ENCODE data around the gene ATP23.

ATP23 gene

GRCh38 chr12:57941165-57941894, at the start of gene ATP23:
Gene ATP23, plus strand, starts transcription at chr12:57941567. Its CDS starts 135 bp downstream, at chr12:57941702.
- peak within 1 kb of the TSS; percentile 88 to 95 for H3K4me3 Mint-ChIP-seq
- H3K27ac Mint-ChIP-seq, result peak within 1 kb of the TSS; percentile 91
- H3K27me3 Mint-ChIP-seq, result no peaks in the 10 kb centered on the region
- no peaks in the 10 kb centered on the region for H3K9me3 Mint-ChIP-seq
- H3K4me1 Mint-ChIP-seq, result peaks cover 19 to 33% of the 10 kb centered on the region in 2 donors
- peak; percentile 90 to 91 for ATAC-seq (replicated peaks)
- peak; percentile 86 for DNase-seq
- peaks cover 0 to 1% of the 10 kb centered on the region in 2 donors for H3K36me3 Mint-ChIP-seq

- DNase-seq (no peak), ATAC-seq (replicated peaks) (no peak)
- Mint-ChIP-seq H3K27ac (peak overlapping the region; percentile 4), H3K9me3 (no peaks in the 10 kb centered on the region), H3K27me3 (peaks cover 0 to 11% of the 10 kb centered on the region in 2 donors), H3K36me3 (no peaks in the 10 kb centered on the region), H3K4me3 (no peak overlapping the region), H3K4me1 (peaks cover 38 to 39% of the 10 kb centered on the region in 2 donors)
Measured at GRCh38 chr12:57892232-57892972, 49.0 kb upstream of the ATP23 start.

- H3K4me1 Mint-ChIP-seq, result peaks cover 48 to 52% of the 10 kb centered on the region in 2 donors
- ATAC-seq (replicated peaks) (no peak), DNase-seq (no peak)
- H3K27ac Mint-ChIP-seq, result no peak overlapping the region
- H3K27me3 Mint-ChIP-seq, result peaks cover 0 to 11% of the 10 kb centered on the region in 2 donors
- H3K36me3 Mint-ChIP-seq, result no peaks in the 10 kb centered on the region
- H3K9me3 Mint-ChIP-seq, result no peaks in the 10 kb centered on the region
- H3K4me3 Mint-ChIP-seq, result no peak overlapping the region
Measured at GRCh38 chr12:57893431-57894353, 47.7 kb upstream of the ATP23 start.

- no peaks in the 10 kb centered on the region for H3K36me3 Mint-ChIP-seq
- H3K27me3 Mint-ChIP-seq, result peaks cover 0 to 9% of the 10 kb centered on the region in 2 donors
- peaks cover 53 to 60% of the 10 kb centered on the region in 2 donors for H3K4me1 Mint-ChIP-seq
- no peak for DNase-seq
- ATAC-seq (replicated peaks), result no peak
- H3K9me3 Mint-ChIP-seq, result no peaks in the 10 kb centered on the region
- H3K4me3 Mint-ChIP-seq, result no peak overlapping the region
- peak overlapping the region; percentile 92 for H3K27ac Mint-ChIP-seq
Measured at GRCh38 chr12:57894399-57895292, 46.7 kb upstream of the ATP23 start.

- peaks cover 52 to 60% of the 10 kb centered on the region in 2 donors for H3K4me1 Mint-ChIP-seq
- DNase-seq, result no peak
- peaks cover 0 to 6% of the 10 kb centered on the region in 2 donors for H3K27me3 Mint-ChIP-seq
Measured at GRCh38 chr12:57895389-57896114, 45.8 kb upstream of the ATP23 start.

GRCh38 chr12:57896115-57896433, 45.3 kb upstream of the ATP23 start:
- H3K36me3 Mint-ChIP-seq, result no peaks in the 10 kb centered on the region
- H3K4me3 Mint-ChIP-seq, result peak overlapping the region; percentile 60 to 61
- no peaks in the 10 kb centered on the region for H3K9me3 Mint-ChIP-seq
- DNase-seq (no peak), ATAC-seq (replicated peaks) (no peak)
- H3K4me1 Mint-ChIP-seq, result peaks cover 52 to 60% of the 10 kb centered on the region in 2 donors
- H3K27me3 Mint-ChIP-seq, result peaks cover 0 to 6% of the 10 kb centered on the region in 2 donors
- H3K27ac Mint-ChIP-seq, result no peak overlapping the region

More at GRCh38 chr12:57895389-57896114, 45.8 kb upstream of the ATP23 start:
- Mint-ChIP-seq H3K36me3 (no peaks in the 10 kb centered on the region), H3K9me3 (no peaks in the 10 kb centered on the region), H3K27ac (no peak overlapping the region), H3K4me3 (peak overlapping the region in 1 of 2 donors; percentile 61)
- ATAC-seq (replicated peaks), result no peak

- DNase-seq (no peak), ATAC-seq (replicated peaks) (no peak)
- peaks cover 0 to 6% of the 10 kb centered on the region in 2 donors for H3K27me3 Mint-ChIP-seq
- peaks cover 52 to 60% of the 10 kb centered on the region in 2 donors for H3K4me1 Mint-ChIP-seq
- peak overlapping the region; percentile 82 to 84 for H3K4me3 Mint-ChIP-seq
- peak overlapping the region; percentile 83 for H3K27ac Mint-ChIP-seq
- no peaks in the 10 kb centered on the region for H3K9me3 Mint-ChIP-seq
- no peaks in the 10 kb centered on the region for H3K36me3 Mint-ChIP-seq
Measured at GRCh38 chr12:57896434-57897201, 44.7 kb upstream of the ATP23 start.

- peak overlapping the region; percentile 85 for H3K27ac Mint-ChIP-seq
- H3K4me3 Mint-ChIP-seq, result peak overlapping the region; percentile 82 to 84
- H3K27me3 Mint-ChIP-seq, result peaks cover 0 to under 1% of the 10 kb centered on the region in 2 donors
- no peak for ATAC-seq (replicated peaks)
- no peak for DNase-seq
- H3K36me3 Mint-ChIP-seq, result no peaks in the 10 kb centered on the region
- no peaks in the 10 kb centered on the region for H3K9me3 Mint-ChIP-seq
- H3K4me1 Mint-ChIP-seq, result peaks cover 47 to 60% of the 10 kb centered on the region in 2 donors
Measured at GRCh38 chr12:57897286-57897974, 43.9 kb upstream of the ATP23 start.

- DNase-seq, result no peak
- Mint-ChIP-seq H3K27me3 (no peaks in the 10 kb centered on the region), H3K36me3 (no peaks in the 10 kb centered on the region), H3K4me1 (peaks cover 47 to 60% of the 10 kb centered on the region in 2 donors), H3K9me3 (no peaks in the 10 kb centered on the region), H3K27ac (peak overlapping the region; percentile 99), H3K4me3 (peak overlapping the region; percentile 1 to 70)
- ATAC-seq (replicated peaks), result peak; percentile 20 to 28
Measured at GRCh38 chr12:57898308-57898970, 42.9 kb upstream of the ATP23 start.

GRCh38 chr12:57899010-57899662, 42.2 kb upstream of the ATP23 start:
- DNase-seq, result peak; percentile 76
- Mint-ChIP-seq H3K27ac (peak overlapping the region; percentile 99), H3K27me3 (no peaks in the 10 kb centered on the region), H3K36me3 (no peaks in the 10 kb centered on the region), H3K9me3 (no peaks in the 10 kb centered on the region), H3K4me3 (peak overlapping the region; percentile 79 to 81), H3K4me1 (peaks cover 44 to 53% of the 10 kb centered on the region in 2 donors)
- peak; percentile 90 to 93 for ATAC-seq (replicated peaks)

GRCh38 chr12:57902478-57902969, 38.8 kb upstream of the ATP23 start:
- Mint-ChIP-seq H3K36me3 (no peaks in the 10 kb centered on the region), H3K27ac (peak overlapping the region; percentile 32), H3K4me3 (no peak overlapping the region), H3K4me1 (peaks cover 22 to 25% of the 10 kb centered on the region in 2 donors), H3K9me3 (no peaks in the 10 kb centered on the region), H3K27me3 (peaks cover 5 to 12% of the 10 kb centered on the region in 2 donors)
- DNase-seq (no peak), ATAC-seq (replicated peaks) (no peak)
